Coronary artery (tissue), 2 donors: ENCODE data around the gene IFRD2.

ENCODE experiments used
- DNase-seq: peaks from one replicate; pipeline ENCODE4 v3.0.0-alpha.2; 2017; ENCODE audit warnings: low spot score
- H3K27ac ChIP-seq, 2 donors: fragments of 200-600 bp; sonication (generic); one replicate each; pipeline ENCODE4 v1.5.1; 2016 to 2019
- H3K4me3 ChIP-seq: fragments of 200-600 bp; sonication (generic); 2 replicates; pipeline ENCODE4 v1.5.1; 2016; ENCODE audit warnings: mild to moderate bottlenecking, moderate library complexity
- TF ChIP-seq, protein P1 (sequence below): fragments of 200-600 bp; sonication (generic); IDR thresholded peaks from one replicate; pipeline ENCODE4 v1.5.1; 2019; ENCODE audit warnings: antibody characterized with exemption

IFRD2 gene

GRCh38 chr3:50258979-50259378, 33.2 kb downstream of the IFRD2 start:
- no peak overlapping the region for H3K4me3 ChIP-seq
- TF ChIP-seq, protein P1, sequence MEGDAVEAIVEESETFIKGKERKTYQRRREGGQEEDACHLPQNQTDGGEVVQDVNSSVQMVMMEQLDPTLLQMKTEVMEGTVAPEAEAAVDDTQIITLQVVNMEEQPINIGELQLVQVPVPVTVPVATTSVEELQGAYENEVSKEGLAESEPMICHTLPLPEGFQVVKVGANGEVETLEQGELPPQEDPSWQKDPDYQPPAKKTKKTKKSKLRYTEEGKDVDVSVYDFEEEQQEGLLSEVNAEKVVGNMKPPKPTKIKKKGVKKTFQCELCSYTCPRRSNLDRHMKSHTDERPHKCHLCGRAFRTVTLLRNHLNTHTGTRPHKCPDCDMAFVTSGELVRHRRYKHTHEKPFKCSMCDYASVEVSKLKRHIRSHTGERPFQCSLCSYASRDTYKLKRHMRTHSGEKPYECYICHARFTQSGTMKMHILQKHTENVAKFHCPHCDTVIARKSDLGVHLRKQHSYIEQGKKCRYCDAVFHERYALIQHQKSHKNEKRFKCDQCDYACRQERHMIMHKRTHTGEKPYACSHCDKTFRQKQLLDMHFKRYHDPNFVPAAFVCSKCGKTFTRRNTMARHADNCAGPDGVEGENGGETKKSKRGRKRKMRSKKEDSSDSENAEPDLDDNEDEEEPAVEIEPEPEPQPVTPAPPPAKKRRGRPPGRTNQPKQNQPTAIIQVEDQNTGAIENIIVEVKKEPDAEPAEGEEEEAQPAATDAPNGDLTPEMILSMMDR = no peak
- H3K27ac ChIP-seq = peak overlapping the region; percentile 96 to 98
- DNase-seq = no peak

- Histone ChIP-seq H3K4me3 (no peak overlapping the region), H3K27ac (peak overlapping the region; percentile 13 to 48)
- no peak for DNase-seq
- TF ChIP-seq, protein P1 = no peak
These were observed 34.1 kb downstream of the IFRD2 start for GRCh38 chr3:50258029-50258680.

- DNase-seq = no peak
- H3K4me3 ChIP-seq = no peak overlapping the region
- TF ChIP-seq, protein P1 = no peak
- peak overlapping the region; percentile 13 to 48 for H3K27ac ChIP-seq
These were observed 35.0 kb downstream of the IFRD2 start for GRCh38 chr3:50256978-50257890.

GRCh38 chr3:50255251-50255615, 37.0 kb downstream of the IFRD2 start:
- no peak for DNase-seq
- TF ChIP-seq, protein P1 = no peak
- H3K27ac ChIP-seq = peak overlapping the region; percentile 72 to 85
- H3K4me3 ChIP-seq = no peak overlapping the region

DNA sequence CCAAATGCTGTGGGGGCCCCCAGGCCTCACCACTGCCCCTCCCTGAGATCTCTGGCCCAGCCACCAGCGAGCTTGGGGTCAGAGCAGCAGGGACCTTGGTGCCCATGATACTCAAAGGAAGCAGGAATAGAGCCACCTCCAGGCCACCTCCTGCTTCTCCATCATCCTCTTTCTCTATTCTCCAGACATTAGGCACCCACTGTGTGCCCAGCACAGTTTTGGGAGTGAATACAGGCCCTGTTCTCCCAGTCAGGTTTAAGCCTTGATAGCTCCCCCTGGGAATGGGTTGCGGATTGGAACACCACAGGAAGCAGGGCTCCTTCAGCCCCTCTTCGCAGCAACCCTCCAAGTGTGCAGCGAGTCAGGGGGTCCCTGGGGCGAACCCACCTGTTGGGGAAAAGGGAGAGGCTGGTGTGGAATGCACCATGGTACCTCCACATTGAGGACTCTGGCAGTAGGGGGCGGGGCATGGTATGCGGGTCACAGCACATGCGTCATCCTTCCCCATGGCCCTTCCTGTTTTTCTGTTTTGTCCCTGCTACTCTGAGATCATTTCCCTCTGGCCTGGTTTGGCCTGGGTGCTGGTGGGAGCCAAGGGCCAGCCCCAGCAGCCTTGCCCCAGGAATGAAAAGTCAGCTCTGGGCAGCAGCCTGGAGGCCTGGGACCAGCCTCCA, 37.5 kb downstream of the IFRD2 start:
- no peak for DNase-seq
- TF ChIP-seq, protein P1 = no peak
- Histone ChIP-seq H3K4me3 (no peak overlapping the region), H3K27ac (peak overlapping the region; percentile 72 to 85)

DNA sequence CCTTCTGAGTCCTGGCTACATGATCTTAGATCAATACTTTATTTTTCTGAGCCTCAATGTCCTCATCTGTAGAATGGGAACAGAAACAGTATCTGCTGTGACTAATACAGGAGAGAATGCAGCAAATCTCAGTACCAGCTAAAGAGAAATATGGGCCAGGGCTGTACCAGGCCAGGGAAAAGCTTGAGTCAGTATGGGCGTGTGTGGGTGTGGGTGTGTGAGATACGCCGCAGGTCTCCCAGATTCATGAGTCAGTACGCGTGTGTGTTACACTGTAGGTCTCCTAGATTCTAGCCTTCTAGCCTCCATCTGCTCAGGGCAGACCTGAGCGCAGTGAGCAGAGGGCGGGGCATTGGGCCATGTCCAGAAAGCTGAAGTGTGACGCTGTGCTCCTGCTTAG, 41.0 kb downstream of the IFRD2 start:
- TF ChIP-seq, protein P1 = no peak
- Histone ChIP-seq H3K27ac (peak overlapping the region in 1 of 2 donors; percentile 85), H3K4me3 (no peak overlapping the region)
- no peak for DNase-seq
